Fibroblast of skin of abdomen (primary cell): ENCODE measurements around the gene MID1.
A peak's percentile ranks its signal among the peaks of the same experiment; 100 is the strongest.

Experiments used
- DNase-seq: peaks from one replicate; pipeline ENCODE4 v3.0.0-alpha.2; 2013

MID1 gene

GRCh38 chrX:10427249-10427648, 193.1 kb downstream of the MID1 start:
- no peak for DNase-seq

GRCh38 chrX:10423716-10424115, 196.7 kb downstream of the MID1 start:
- no peak for DNase-seq

GRCh38 chrX:10420134-10420533, 200.3 kb downstream of the MID1 start:
- no peak for DNase-seq

- DNase-seq, result no peak
Observed at GRCh38 chrX:10416424-10416823, 204.0 kb downstream of the MID1 start.

DNA sequence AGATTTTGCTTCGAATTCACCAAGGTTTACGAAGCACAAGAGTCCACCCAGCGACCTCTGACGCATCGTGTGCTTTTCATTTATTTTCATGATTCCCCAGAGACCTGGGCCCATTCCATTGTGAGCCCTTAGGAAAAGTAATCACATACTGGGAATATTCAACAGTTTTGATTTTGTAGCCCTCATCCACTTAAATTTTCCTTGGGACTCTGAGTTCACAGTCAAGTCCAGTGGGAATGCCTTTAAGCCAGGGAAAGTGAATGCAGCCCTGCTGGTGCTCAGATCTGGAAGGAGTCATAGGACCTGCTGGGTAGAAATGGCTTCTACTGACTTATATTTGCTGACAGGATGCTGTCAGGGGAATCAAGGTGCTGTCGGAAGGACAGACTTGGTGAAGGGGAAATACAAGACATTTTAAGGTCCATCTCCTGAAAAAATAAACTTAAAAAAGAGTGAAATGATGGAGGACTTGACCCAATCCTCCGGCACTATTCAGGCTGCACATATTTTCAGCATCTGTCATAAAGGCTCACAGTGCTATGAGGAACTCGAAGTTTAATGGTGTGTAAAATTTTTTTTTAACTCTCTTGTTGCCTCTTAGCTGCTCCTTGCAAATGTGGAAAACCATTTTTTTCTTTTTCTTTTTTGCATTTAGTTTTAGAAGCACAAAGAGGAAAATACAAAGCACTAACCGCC, 204.9 kb downstream of the MID1 start:
- DNase-seq, result peak; percentile 65

GRCh38 chrX:10414862-10415261, 205.5 kb downstream of the MID1 start:
- DNase-seq, result peak; percentile 72

DNA sequence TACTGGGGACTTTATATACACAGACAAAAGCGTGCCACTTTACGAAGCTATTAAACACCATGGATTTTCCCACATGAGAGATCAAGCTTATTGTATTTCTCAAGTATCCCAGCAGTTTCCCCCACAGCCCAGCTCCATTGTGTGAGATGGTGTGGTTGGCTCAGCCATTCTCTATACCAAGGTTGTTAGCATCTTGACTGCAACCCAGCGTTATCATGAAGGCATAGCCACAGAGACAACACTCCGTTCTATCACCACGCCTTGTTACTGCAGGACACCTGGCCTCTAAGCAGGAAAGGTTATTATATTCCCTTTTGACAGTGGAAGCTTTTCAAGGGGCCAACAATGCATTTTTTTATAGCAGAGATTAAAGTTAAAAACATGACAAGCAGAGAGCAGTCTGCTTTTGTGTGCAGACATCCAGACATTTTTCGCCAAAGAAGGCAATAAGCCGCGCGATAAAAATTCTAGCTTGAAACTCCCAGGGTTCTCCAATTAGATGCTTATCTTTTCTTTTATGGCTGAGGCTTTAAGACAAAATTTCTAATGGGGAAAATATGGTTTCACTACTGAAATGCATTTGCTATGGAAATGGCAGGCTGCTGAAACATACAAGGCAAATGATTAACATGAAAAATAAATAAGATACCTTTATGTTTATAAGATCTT, 206.1 kb downstream of the MID1 start:
- peak; percentile 16 for DNase-seq

DNA sequence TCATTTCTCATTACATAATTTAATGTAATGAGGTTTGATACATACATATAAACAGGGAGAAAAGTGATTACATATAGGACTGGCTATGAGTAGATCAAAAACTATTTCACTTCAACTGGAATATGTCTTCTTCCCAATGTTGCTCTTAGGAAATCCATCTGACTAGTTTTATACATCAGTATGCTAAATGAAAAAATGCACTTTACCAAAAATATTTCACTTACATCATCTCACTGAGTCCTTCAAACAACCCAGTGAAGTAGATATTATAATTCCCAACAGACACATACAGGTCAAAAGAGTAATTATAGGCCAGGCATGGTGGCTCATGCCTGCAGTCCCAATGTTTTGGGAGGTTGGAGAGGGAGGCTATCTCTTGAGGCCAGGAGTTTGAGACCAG, 215.9 kb downstream of the MID1 start:
- DNase-seq, result peak; percentile 82

DNA sequence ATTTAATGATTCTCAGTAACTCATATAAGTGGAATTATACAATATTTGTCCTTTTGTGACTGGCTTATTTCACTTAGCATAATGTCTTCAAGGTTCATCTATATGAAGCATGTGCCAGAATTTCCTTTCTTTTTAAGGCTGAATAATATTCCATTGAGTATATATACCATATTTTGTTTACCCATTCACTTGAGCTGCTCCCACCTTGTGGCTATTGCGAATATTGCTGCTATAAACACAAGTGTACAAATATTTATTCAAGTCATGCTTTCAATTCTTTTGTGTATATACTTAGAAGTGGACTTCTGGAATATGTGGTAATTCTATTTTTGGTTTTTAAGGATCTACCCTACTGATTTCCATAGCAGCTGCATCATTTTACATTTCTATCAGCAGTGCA, 219.1 kb downstream of the MID1 start:
- no peak for DNase-seq

- DNase-seq, result no peak
Observed at GRCh38 chrX:10399043-10399741, 221.2 kb downstream of the MID1 start.

- DNase-seq, result no peak
Observed at GRCh38 chrX:10398215-10398614, 222.2 kb downstream of the MID1 start.

DNA sequence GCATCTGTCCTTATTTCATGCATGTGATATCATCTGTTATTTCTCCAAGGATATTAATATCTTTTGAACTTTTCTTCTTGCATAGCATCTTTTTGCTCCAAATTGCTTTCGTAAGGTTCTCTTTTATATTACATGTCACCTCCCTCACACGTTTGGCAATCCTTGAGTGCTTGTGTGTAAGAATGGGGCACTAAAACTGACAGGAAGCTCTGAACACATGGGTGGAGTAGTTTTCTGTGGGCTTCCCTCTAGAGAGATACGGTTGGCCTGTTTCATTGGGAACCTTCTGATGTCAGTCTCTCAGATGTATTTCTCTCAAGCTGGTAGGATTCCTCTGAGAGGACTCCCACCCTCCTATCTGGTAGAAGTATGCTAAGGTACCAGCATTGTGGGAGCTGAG, 223.0 kb downstream of the MID1 start:
- no peak for DNase-seq

DNA sequence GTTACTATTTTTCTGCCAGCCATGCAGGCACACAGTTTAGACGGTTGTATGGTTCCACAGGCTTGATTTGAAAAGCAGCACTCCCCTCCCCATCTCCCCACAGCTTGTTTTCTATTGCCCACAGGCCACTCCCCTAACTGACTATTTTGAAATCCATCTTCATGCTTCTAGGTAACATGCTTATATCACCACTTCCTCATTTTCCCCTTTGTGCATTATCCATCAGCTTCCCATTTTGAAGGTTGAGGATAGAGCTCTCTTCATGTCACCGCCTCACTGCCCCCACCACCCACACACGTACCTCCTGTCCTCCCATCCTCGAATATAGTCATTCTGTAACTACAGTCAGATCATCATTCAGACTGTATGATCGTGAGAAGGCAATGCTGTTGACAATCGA, 224.7 kb downstream of the MID1 start:
- no peak for DNase-seq
